ENCODE results near the gene SERPINF2. TPM values are rescaled to one million over a fixed set of nuclear protein-coding genes. Genes with fewer than 3 reads are reported as not detected.
"Not testable (repeated sequence)": the region's sequence is repeated elsewhere in the genome, so short reads cannot be mapped to it uniquely, and the experiment has no call there.

SERPINF2 gene
- total RNA-seq, 1 donor from 2014 or later = 1.4 TPM

DNA sequence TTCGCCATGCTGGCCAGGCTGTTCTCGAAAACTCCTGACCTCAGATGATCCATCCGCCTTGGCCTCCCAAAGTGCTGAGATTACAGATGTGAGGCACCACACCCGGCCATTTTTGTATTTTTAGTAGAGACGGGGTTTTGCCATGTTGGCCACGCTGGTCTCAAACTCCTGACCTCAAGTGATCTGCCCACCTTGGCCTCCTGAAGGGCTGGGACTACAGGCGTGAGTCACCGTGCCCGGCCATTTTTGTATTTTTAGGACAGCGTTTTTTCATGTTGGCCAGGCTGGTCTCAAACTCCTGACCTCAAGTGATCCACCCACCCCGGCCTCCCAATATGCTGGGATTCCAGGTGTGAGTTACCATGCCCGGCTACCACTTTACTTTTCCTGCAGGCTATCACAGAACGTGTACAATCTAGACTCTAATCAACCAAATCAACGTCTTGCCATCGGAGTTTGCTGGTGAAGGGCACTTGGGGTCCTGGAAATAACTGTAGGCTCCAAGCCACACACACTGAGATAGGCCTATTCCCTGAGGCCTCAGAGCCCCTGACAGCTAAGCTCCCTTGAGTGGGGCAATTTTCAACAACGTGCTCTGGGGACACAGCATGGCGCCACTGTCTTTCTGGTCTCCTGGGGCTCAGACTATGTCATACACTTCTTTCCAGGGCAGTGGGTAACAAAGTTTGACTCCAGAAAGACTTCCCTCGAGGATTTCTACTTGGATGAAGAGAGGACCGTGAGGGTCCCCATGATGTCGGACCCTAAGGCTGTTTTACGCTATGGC, 31.9 kb downstream of the SERPINF2 start:
- intact Hi-C loops (cut with micrococcal nuclease) = no loop called here
- peak; percentile 4 for DNase-seq
- no peak for ATAC-seq

DNA sequence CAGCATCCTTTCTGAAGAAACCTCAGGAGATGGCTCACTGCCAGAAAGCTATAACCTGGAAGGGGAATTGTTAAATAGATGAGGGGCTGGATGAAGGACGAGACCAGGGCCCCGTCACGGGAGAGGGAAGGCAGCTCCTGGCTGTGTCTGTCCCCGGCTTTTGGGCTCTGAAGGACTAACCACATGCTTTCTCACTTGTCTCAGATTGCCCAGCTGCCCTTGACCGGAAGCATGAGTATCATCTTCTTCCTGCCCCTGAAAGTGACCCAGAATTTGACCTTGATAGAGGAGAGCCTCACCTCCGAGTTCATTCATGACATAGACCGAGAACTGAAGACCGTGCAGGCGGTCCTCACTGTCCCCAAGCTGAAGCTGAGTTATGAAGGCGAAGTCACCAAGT, 33.7 kb downstream of the SERPINF2 start:
- no peak for ATAC-seq
- intact Hi-C loops (cut with micrococcal nuclease) = no loop called here
- DNase-seq = peak; percentile 11

DNA sequence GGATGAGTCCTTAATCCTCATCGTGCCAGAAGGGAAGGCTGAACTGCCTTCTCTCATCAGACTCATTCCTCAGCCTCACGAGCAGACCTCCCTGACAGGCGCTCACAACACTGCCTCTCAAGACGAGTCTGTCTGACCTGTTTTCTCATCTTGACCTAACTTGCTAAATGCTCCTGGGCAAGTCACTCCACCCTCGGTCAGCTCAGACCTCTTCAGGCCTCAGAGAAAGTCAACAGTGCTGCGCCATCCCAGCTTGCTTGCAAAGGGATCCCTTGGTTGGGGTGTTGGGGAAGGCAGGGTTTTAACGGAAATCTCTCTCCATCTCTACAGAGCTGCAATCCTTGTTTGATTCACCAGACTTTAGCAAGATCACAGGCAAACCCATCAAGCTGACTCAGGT, 34.2 kb downstream of the SERPINF2 start:
- intact Hi-C loops (cut with micrococcal nuclease) = no loop called here
- DNase-seq (peak; percentile 13), ATAC-seq (no peak)

DNA sequence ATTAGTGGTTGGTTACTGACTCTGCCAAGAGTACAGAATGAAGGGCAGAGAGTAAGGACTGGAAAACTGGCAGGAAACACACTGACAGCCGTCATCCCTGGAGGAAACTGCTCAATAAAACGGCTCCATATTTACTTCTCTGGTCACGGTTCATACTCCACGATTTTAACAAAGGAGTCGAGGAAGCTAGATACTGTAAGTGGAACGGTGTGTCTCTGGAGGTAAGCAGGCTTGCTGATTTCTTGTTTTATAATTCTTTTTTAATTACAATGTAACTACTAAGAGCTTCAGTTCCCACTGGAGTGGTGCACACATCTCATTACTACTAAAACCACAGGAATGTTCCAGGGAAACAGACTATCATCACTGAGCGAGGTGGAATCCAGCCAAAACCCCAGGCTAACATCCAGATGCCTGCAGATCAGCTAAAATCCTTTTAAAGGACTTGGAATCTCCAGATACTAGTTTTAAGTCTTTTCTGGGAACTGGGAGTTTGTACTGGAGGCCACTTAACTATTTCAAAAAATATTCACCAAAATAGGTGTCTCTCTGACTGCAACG, 37.0 kb downstream of the SERPINF2 start:
- intact Hi-C loops (cut with micrococcal nuclease) = loop anchor here (5.0 kb wide), 1 partner anchor 62 kb away; no protein-coding TSS in a partner anchor
- DNase-seq (peak; percentile 76), ATAC-seq (peak; percentile 39)

GRCh38 chr17:1782171-1782567, 39.5 kb downstream of the SERPINF2 start:
- ATAC-seq = no peak
- peak; percentile 23 for DNase-seq
- intact Hi-C loops (cut with micrococcal nuclease) = loop anchor here (5.0 kb wide), 1 partner anchor 65 kb away; no protein-coding TSS in a partner anchor

DNA sequence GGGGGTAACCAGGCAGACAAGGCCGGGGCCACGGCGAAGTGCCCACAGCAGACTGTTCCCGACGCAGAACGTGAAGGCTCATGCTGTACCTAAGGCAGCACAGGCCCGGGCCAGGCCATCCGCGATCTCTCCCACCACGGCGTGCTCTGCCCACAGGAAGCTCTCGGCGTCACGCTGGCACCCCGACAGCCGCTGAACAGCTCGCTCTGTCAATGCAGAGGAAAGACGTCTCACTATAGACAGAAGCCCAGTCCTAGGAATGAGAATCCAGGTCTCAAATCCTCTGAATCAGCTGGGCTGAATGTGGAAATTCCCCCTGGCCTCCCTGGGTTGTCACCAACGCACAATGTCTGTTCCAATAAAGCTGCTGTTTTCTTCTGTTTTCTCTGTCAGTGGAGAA, 40.6 kb downstream of the SERPINF2 start:
- peak; percentile 65 for DNase-seq

DNA sequence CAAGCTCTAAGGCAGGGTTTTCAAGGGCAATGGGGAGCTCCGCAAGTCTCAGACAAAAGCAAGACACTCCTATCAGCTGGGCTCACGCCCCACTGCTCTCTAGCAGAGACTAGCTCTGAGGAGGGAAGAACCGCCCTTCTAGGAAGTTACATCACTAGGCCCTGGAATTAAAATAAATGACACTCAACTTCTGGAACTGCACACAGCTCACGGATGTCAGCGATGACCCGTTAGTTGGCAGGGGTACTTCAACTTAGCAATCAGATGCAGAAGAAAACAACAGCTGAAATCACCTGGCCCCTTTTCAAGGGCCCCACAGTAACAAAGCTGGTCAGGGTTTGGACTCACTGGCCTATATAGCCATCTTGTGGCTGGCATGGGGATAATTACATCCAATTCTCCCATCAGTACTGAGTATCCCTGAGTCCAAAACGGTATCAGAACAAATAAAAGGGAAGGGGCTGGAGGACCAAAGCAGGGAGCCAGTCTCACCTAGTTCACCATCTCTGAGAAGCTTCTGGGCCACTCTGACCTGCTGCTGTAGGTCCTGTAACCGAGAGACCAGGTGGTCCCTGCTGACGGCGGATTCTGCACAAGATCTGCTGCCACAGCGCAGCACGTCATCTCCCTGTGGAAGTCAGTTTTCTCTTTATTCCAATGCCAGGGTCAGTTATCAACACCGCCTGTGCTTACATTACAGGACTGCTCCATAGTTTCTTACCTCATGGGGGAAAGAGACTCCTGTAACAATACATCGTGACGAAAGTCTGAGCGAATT, 41.4 kb downstream of the SERPINF2 start:
- DNase-seq = peak; percentile 82
- peak; percentile 73 for ATAC-seq
- intact Hi-C loops (cut with micrococcal nuclease) = loop anchor here (5.0 kb wide), 1 partner anchor 67 kb away; no protein-coding TSS in a partner anchor

More for the DNA sequence above, 40.6 kb downstream of the SERPINF2 start:
- peak; percentile 2 for ATAC-seq
- intact Hi-C loops (cut with micrococcal nuclease) = loop anchor here (5.0 kb wide), 1 partner anchor 66 kb away; no protein-coding TSS in a partner anchor

- ATAC-seq = peak; percentile 38
- intact Hi-C loops (cut with micrococcal nuclease) = loop anchor here (2.0 kb wide), 1 partner anchor 43 kb away; the partner anchor contains the start of gene SMYD4
- peak; percentile 76 for DNase-seq
Observed at GRCh38 chr17:1785930-1786329, 43.3 kb downstream of the SERPINF2 start.

DNA sequence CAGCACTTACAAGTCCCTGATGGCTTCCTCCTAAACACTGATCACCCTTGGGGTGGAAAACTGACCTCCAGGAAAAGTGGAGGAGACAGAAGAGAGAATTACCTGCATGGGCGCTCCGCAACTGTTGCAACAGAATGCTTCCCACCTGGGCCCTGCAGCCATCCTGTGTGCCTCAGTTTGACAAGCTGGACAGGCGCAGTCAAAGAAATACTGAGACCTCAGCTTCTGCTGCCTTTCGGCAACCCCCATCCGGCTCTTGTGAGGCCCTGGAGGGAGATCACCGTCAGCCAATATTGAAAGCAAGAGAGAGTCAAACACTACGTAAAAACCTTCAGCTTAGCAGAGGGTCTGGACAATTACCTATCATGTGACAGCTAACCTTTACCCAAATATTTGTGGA, 44.0 kb downstream of the SERPINF2 start:
- intact Hi-C loops (cut with micrococcal nuclease) = loop anchor here (2.0 kb wide), 1 partner anchor 42 kb away; the partner anchor contains the start of gene SMYD4
- DNase-seq = peak; percentile 33

GRCh38 chr17:1787301-1787902, 44.7 kb downstream of the SERPINF2 start:
- peak; percentile 70 for DNase-seq
- ATAC-seq = peak; percentile 42
- intact Hi-C loops (cut with micrococcal nuclease) = loop anchor here (2.0 kb wide), 1 partner anchor 41 kb away; the partner anchor contains the start of gene SMYD4

More for the DNA sequence above, 44.0 kb downstream of the SERPINF2 start:
- no peak for ATAC-seq

DNA sequence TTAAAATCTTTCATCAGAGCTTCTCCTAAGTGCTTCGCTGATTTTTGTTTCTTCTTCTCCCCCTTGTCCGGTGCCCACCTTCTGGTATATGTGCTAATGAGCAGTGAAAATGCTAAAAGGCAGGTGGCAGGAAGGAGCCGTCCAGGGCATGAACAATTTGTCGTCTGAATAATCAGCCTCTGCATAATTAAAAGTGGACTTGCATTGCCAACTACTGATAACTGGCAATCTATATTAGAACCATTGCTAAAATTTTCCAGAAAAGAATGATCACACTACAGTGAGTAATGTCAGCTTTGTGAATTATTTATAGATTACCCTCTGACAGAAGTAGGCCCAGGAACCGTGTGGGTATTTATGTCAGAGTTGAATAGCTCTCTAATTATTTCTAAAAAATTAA, 47.3 kb downstream of the SERPINF2 start:
- DNase-seq (no peak), ATAC-seq (peak; percentile 44)
- intact Hi-C loops (cut with micrococcal nuclease) = no loop called here

- ATAC-seq (no peak), DNase-seq (no peak)
- intact Hi-C loops (cut with micrococcal nuclease) = no loop called here
Observed at GRCh38 chr17:1792495-1793446, 50.1 kb downstream of the SERPINF2 start.

GRCh38 chr17:1793447-1793806, 50.8 kb downstream of the SERPINF2 start:
- no peak for ATAC-seq
- DNase-seq = no peak
- intact Hi-C loops (cut with micrococcal nuclease) = no loop called here

DNA sequence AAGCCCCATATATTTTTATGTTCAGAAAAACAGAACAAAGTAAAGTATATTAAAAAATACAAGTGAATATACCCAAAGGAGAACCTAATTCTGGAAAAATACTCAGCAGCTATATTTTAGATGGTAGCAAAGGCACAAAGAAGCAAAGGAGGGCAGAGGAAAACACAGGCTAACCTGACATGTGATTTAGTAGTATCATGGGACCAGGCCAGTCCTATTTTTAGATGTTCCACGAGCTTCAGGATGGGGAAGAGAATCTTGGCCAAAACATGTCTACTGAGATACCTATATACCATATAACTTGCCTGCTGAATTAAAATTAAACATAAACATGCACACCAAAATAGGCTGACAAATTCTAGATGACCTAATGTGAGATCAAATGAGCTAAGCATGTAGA, 54.1 kb downstream of the SERPINF2 start:
- ATAC-seq (peak; percentile 85), DNase-seq (no peak)
- intact Hi-C loops (cut with micrococcal nuclease) = no loop called here

GRCh38 chr17:1797323-1797722, 54.7 kb downstream of the SERPINF2 start:
- intact Hi-C loops (cut with micrococcal nuclease) = no loop called here
- DNase-seq (peak; percentile 61), ATAC-seq (peak; percentile 86)

- intact Hi-C loops (cut with micrococcal nuclease); ATAC-seq; DNase-seq: not testable (repeated sequence)
Observed at GRCh38 chr17:1797846-1798245, 55.2 kb downstream of the SERPINF2 start.

DNA sequence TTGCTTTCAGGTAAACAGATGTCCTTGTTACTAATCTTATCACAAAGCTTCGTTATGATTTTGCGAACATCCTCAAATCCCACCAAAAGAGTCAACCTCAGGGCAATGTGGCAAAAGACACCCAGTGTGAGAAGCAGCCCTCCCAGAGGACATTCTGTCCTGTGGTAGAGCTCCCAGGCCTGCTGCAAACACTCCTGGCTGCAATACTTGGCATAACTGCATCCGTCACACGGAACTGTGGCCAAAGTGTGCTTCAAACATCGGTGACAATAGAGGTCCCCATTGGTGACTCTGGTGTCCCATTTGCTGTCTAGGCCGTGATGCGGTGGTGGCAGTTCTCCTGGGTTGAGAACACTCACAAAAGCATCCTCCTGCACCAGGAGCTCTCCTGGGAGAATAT, 57.6 kb downstream of the SERPINF2 start:
- ATAC-seq = peak; percentile 77
- peak; percentile 47 for DNase-seq
- intact Hi-C loops (cut with micrococcal nuclease) = no loop called here

- no peak for DNase-seq
- ATAC-seq = no peak
- intact Hi-C loops (cut with micrococcal nuclease) = no loop called here
Observed at GRCh38 chr17:1800712-1801111, 58.0 kb downstream of the SERPINF2 start.
